Measurements from ENCODE around the gene TTLL1.

DNA sequence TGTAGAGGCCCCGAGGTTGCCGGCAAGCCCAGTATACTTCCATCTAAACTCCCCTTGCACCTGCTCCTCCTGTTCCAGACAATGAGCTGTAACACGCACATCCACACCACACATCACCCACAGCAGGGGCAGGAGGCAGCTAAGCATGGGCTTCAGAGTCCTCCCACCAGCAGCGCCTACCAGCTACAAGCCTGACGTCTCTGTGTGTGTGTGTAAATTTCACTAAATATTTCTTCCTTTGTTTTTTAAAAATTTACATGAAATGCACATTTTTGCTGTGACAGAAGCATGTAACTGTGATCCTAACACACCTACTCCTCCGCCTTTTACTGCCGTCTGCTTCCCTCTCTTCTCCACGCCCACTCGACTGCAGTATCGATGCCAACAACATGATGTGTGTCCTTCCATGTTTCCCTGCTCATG is 44.9 kb downstream of the TTLL1 start:
- TF ChIP-seq, protein P1, sequence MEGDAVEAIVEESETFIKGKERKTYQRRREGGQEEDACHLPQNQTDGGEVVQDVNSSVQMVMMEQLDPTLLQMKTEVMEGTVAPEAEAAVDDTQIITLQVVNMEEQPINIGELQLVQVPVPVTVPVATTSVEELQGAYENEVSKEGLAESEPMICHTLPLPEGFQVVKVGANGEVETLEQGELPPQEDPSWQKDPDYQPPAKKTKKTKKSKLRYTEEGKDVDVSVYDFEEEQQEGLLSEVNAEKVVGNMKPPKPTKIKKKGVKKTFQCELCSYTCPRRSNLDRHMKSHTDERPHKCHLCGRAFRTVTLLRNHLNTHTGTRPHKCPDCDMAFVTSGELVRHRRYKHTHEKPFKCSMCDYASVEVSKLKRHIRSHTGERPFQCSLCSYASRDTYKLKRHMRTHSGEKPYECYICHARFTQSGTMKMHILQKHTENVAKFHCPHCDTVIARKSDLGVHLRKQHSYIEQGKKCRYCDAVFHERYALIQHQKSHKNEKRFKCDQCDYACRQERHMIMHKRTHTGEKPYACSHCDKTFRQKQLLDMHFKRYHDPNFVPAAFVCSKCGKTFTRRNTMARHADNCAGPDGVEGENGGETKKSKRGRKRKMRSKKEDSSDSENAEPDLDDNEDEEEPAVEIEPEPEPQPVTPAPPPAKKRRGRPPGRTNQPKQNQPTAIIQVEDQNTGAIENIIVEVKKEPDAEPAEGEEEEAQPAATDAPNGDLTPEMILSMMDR (conservative IDR thresholded peaks at IDR 0.05; ENCODE audit: low read depth in 2 of 2), result no peak
- TF ChIP-seq, protein P2, sequence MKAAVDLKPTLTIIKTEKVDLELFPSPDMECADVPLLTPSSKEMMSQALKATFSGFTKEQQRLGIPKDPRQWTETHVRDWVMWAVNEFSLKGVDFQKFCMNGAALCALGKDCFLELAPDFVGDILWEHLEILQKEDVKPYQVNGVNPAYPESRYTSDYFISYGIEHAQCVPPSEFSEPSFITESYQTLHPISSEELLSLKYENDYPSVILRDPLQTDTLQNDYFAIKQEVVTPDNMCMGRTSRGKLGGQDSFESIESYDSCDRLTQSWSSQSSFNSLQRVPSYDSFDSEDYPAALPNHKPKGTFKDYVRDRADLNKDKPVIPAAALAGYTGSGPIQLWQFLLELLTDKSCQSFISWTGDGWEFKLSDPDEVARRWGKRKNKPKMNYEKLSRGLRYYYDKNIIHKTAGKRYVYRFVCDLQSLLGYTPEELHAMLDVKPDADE (IDR thresholded peaks at IDR 0.05), result no peak
- no peak for TF ChIP-seq JUNB (IDR thresholded peaks at IDR 0.05; ENCODE audit: unreplicated experiment)
- no peak for TF ChIP-seq EZH2phosphoT487 (IDR thresholded peaks at IDR 0.05; ENCODE audit: unreplicated experiment)
- no peak for TF ChIP-seq POLR2AphosphoS5 (IDR thresholded peaks at IDR 0.05; ENCODE audit: low read depth)
- no peak for TF ChIP-seq EZH2 (IDR thresholded peaks at IDR 0.05; ENCODE audit: low read depth, unreplicated experiment)
- TF ChIP-seq NANOG (IDR thresholded peaks at IDR 0.05; ENCODE audit: borderline replicate concordance), result no peak
- TF ChIP-seq, protein P3, sequence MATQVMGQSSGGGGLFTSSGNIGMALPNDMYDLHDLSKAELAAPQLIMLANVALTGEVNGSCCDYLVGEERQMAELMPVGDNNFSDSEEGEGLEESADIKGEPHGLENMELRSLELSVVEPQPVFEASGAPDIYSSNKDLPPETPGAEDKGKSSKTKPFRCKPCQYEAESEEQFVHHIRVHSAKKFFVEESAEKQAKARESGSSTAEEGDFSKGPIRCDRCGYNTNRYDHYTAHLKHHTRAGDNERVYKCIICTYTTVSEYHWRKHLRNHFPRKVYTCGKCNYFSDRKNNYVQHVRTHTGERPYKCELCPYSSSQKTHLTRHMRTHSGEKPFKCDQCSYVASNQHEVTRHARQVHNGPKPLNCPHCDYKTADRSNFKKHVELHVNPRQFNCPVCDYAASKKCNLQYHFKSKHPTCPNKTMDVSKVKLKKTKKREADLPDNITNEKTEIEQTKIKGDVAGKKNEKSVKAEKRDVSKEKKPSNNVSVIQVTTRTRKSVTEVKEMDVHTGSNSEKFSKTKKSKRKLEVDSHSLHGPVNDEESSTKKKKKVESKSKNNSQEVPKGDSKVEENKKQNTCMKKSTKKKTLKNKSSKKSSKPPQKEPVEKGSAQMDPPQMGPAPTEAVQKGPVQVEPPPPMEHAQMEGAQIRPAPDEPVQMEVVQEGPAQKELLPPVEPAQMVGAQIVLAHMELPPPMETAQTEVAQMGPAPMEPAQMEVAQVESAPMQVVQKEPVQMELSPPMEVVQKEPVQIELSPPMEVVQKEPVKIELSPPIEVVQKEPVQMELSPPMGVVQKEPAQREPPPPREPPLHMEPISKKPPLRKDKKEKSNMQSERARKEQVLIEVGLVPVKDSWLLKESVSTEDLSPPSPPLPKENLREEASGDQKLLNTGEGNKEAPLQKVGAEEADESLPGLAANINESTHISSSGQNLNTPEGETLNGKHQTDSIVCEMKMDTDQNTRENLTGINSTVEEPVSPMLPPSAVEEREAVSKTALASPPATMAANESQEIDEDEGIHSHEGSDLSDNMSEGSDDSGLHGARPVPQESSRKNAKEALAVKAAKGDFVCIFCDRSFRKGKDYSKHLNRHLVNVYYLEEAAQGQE (IDR thresholded peaks at IDR 0.05; ENCODE audit: unreplicated experiment), result no peak
- TF ChIP-seq CREB1 (CRISPR knock-in tag; IDR thresholded peaks at IDR 0.05; ENCODE audit: low read depth), result no peak

All from GM23338 (cell line).